IMR-90 (cell line): ENCODE results near the gene DHX29. TPM values are rescaled to one million over a fixed set of nuclear protein-coding genes. Genes with fewer than 3 reads are reported as not detected.
A peak's percentile ranks its signal among the peaks of the same experiment; 100 is the strongest.

ENCODE experiments used
- ATAC-seq: fragments of 200-7000 bp; cut with Tn5 transposase; 2 replicates; pipeline ENCODE4 v1.9.1; 2020; ENCODE audit warnings: low read depth, mild to moderate bottlenecking, moderate library complexity
- BruUV-seq: library from RNA; stranded (reverse); fragments of 400-500 nt; replicated peaks from 2 replicates; lab custom pipeline; 2021; lab: Mats Ljungman, UMichigan
- CTCF ChIA-PET: fragments of 300-600 bp; formaldehyde crosslinking; extraction: SDS; loops from one replicate; lab custom pipeline; 2021; ENCODE audit warnings: antibody characterized with exemption; lab: Yijun Ruan, JAX
- POLR2A ChIA-PET: fragments of 300-600 bp; sonication (Branson Sonifier 250); formaldehyde crosslinking; loops from one replicate; lab custom pipeline; 2022; ENCODE audit warnings: antibody characterized with exemption; ENCODE audit not compliant: unreplicated experiment; lab: Charles Lee
- DNase-seq: peaks from one replicate; pipeline ENCODE4 v3.0.0; 2013
- H2AFZ ChIP-seq: replicated peaks from 2 replicates; pipeline ENCODE3; 2013; ENCODE audit warnings: low read length, mild to moderate bottlenecking; ENCODE audit not compliant: poor library complexity
- H2AK5ac ChIP-seq: 2 replicates; pipeline ENCODE4 v1.6.1; 2013; ENCODE audit warnings: low read depth, low read length, inconsistent platforms
- H2AK9ac ChIP-seq: replicated peaks from 2 replicates; pipeline ENCODE3; 2013; ENCODE audit warnings: mild to moderate bottlenecking, low read depth, low read length, moderate library complexity; ENCODE audit not compliant: poor library complexity
- H2BK120ac ChIP-seq: 2 replicates; pipeline ENCODE4 v1.6.1; 2013; ENCODE audit warnings: low read depth, low read length, inconsistent platforms
- H2BK15ac ChIP-seq: 3 replicates; pipeline ENCODE4 v1.6.1; 2013; ENCODE audit warnings: low read depth, low read length, inconsistent platforms
- H2BK20ac ChIP-seq: 2 replicates; pipeline ENCODE4 v1.6.1; 2013; ENCODE audit warnings: low read depth, mild to moderate bottlenecking, inconsistent platforms, low read length, moderate library complexity
- H2BK5ac ChIP-seq: 2 replicates; pipeline ENCODE4 v1.6.1; 2013; ENCODE audit warnings: mild to moderate bottlenecking, low read depth, low read length, inconsistent platforms; ENCODE audit not compliant: poor library complexity, severe bottlenecking
- H3K14ac ChIP-seq: replicated peaks from 2 replicates; pipeline ENCODE4 v1.6.1; 2013; ENCODE audit warnings: low read depth, low read length, inconsistent platforms
- H3K18ac ChIP-seq: 2 replicates; pipeline ENCODE4 v1.6.1; 2013; ENCODE audit warnings: low read depth, low read length, control low read depth
- H3K23ac ChIP-seq: 2 replicates; pipeline ENCODE4 v1.6.1; 2013; ENCODE audit warnings: low read depth, low read length, inconsistent platforms
- H3K27ac ChIP-seq: 2 replicates; pipeline ENCODE4 v1.5.1; 2013; ENCODE audit warnings: mild to moderate bottlenecking, control low read depth, low read length; ENCODE audit not compliant: insufficient read depth
- H3K27me3 ChIP-seq: 2 replicates; pipeline ENCODE4 v1.6.1; 2013; ENCODE audit warnings: low read length; ENCODE audit not compliant: control insufficient read depth, insufficient read depth
- H3K36me3 ChIP-seq: 2 replicates; pipeline ENCODE4 v1.6.1; 2013; ENCODE audit warnings: low read length, mixed read lengths; ENCODE audit not compliant: control insufficient read depth, insufficient read depth
- H3K4ac ChIP-seq: 2 replicates; pipeline ENCODE4 v1.6.1; 2013; ENCODE audit warnings: low read depth, low read length, inconsistent platforms
- H3K4me1 ChIP-seq: 2 replicates; pipeline ENCODE4 v1.6.1; 2013; ENCODE audit warnings: low read length, mixed read lengths; ENCODE audit not compliant: control insufficient read depth, insufficient read depth
- H3K4me2 ChIP-seq: 2 replicates; pipeline ENCODE4 v1.6.1; 2013; ENCODE audit warnings: low read depth, mild to moderate bottlenecking, control low read depth, low read length, moderate library complexity
- H3K4me3 ChIP-seq: 2 replicates; pipeline ENCODE4 v1.5.1; 2013; ENCODE audit warnings: low read depth, mild to moderate bottlenecking, control low read depth, low read length, moderate library complexity; ENCODE audit not compliant: insufficient read depth
- H3K56ac ChIP-seq: 2 replicates; pipeline ENCODE4 v1.6.1; 2013; ENCODE audit warnings: low read length, inconsistent platforms; ENCODE audit not compliant: insufficient read depth; ENCODE audit errors: extremely low read depth
- H3K79me1 ChIP-seq, 2 experiments: 2 replicates each; pipeline ENCODE4 v1.6.1; 2013; ENCODE audit warnings: low read length in 2 of 2, inconsistent platforms in 1 of 2, low read depth in 1 of 2
- H3K9ac ChIP-seq: 2 replicates; pipeline ENCODE4 v1.6.1; 2013; ENCODE audit warnings: low read depth, low read length, control low read depth
- H3K9me1 ChIP-seq: 2 replicates; pipeline ENCODE4 v1.6.1; 2013; ENCODE audit warnings: low read length, inconsistent platforms; ENCODE audit not compliant: insufficient read depth
- H3K9me3 ChIP-seq: 2 replicates; pipeline ENCODE4 v1.6.1; 2013; ENCODE audit warnings: low read length; ENCODE audit not compliant: control insufficient read depth, insufficient read depth
- H4K20me1 ChIP-seq: 2 replicates; pipeline ENCODE4 v1.6.1; 2013; ENCODE audit warnings: low read length, inconsistent platforms; ENCODE audit not compliant: insufficient read depth
- H4K5ac ChIP-seq: 2 replicates; pipeline ENCODE4 v1.6.1; 2013; ENCODE audit warnings: mild to moderate bottlenecking, low read depth, low read length, control low read depth
- H4K8ac ChIP-seq, 2 experiments: 2 replicates each; pipeline ENCODE4 v1.6.1; 2013; ENCODE audit warnings: low read depth in 2 of 2, low read length in 2 of 2, control low read depth in 1 of 2, inconsistent platforms in 1 of 2
- H4K91ac ChIP-seq: 2 replicates; pipeline ENCODE4 v1.6.1; 2013; ENCODE audit warnings: low read depth, low read length, inconsistent platforms; ENCODE audit not compliant: insufficient read depth
- BHLHE40 ChIP-seq: fragments of 150-350 bp; IDR thresholded peaks from 2 replicates; pipeline ENCODE4 v1.6.1; 2016; ENCODE audit warnings: mild to moderate bottlenecking, low read depth, low read length
- CEBPB ChIP-seq: IDR thresholded peaks from 2 replicates; pipeline ENCODE4 v1.6.1; 2012; ENCODE audit warnings: low read depth, low read length, improper control_type of control experiment
- CTCF ChIP-seq: conservative IDR thresholded peaks from 2 replicates; pipeline ENCODE4 v1.5.1; 2012; ENCODE audit warnings: mild to moderate bottlenecking, low read depth, low read length, improper control_type of control experiment
- FOS ChIP-seq: fragments of 150-350 bp; IDR thresholded peaks from 2 replicates; pipeline ENCODE4 v1.6.1; 2016; ENCODE audit warnings: low read depth, low read length
- MAFK ChIP-seq: IDR thresholded peaks from 2 replicates; pipeline ENCODE4 v1.6.1; 2012; ENCODE audit warnings: low read depth, low read length, improper control_type of control experiment
- MAZ ChIP-seq: IDR thresholded peaks from 2 replicates; pipeline ENCODE4 v1.6.1; 2012; ENCODE audit warnings: low read depth, mild to moderate bottlenecking, low read length, improper control_type of control experiment, moderate library complexity, borderline replicate concordance
- POLR2A ChIP-seq: IDR thresholded peaks from 2 replicates; pipeline ENCODE4 v1.6.1; 2012; ENCODE audit warnings: mild to moderate bottlenecking, low read depth, low read length
- RAD21 ChIP-seq: IDR thresholded peaks from 2 replicates; pipeline ENCODE4 v1.6.1; 2012; ENCODE audit warnings: low read length, improper control_type of control experiment
- RFX5 ChIP-seq: IDR thresholded peaks from 2 replicates; pipeline ENCODE4 v1.8.0; 2012; ENCODE audit warnings: low read depth, mild to moderate bottlenecking, low read length, moderate library complexity
- USF2 ChIP-seq: fragments of 150-350 bp; IDR thresholded peaks from 2 replicates; pipeline ENCODE4 v1.6.1; 2017; ENCODE audit warnings: mild to moderate bottlenecking, antibody characterized with exemption, low read length, low read depth
- WGBS, 2 experiments: methylation state at CpG; one replicate each; pipeline versions ENCODE4 v1.1.5 to v1.1.7; 2013; ENCODE audit warnings: missing lambda C conversion rate in 2 of 2; ENCODE audit not compliant: insufficient read length in 1 of 2; ENCODE audit errors: extremely low coverage in 2 of 2; 5-methylcytosine and 5-hydroxymethylcytosine counted together
- dilution Hi-C: fragments of 300-500 bp; cut with HindIII; formaldehyde crosslinking; loops from one replicate; pipeline ENCODE4 v1.14.3; 2018; ENCODE audit warnings: low sequenced_read_pairs; ENCODE audit not compliant: unreplicated experiment
- in situ Hi-C: fragments of 300-500 bp; cut with MboI; formaldehyde crosslinking; loops from 3 replicates; pipeline ENCODE4 v1.14.3; 2019; ENCODE audit warnings: low sequenced_read_pairs, inconsistent platforms, mixed read lengths
- intact Hi-C: fragments of 100-400 bp; cut with micrococcal nuclease; formaldehyde crosslinking; loops from 2 replicates; pipeline ENCODE4 v1.10.0; 2022
- polyA plus RNA-seq, 3 experiments: library from polyadenylated mRNA; depleted of rRNA; stranded (reverse); fragments of >200 nt; gene quantifications; 2 replicates each; pipeline ENCODE4 v1.2.3, GENCODE V29; 2012; ENCODE audit warnings: low replicate concordance in 1 of 3
- total RNA-seq: library from RNA; depleted of rRNA; stranded (reverse); fragments of >200 nt; gene quantifications from 2 replicates; pipeline ENCODE4 v1.2.3, GENCODE V29; 2012

DHX29 gene
- total and polyA plus RNA-seq, 2 of the 4 experiments (the other 2 are of a cell fraction) = 9.5 to 25.6 TPM

GRCh38 chr5:55338810-55339243 lies 31.3 kb upstream of the DHX29 start:
- Histone ChIP-seq H2BK20ac (no peak overlapping the region), H2AFZ (no peak overlapping the region), H3K9me3 (no peaks in the 10 kb centered on the region), H3K27me3 (no peaks in the 10 kb centered on the region), H3K9ac (no peak overlapping the region), H3K9me1 (no peaks in the 10 kb centered on the region), H4K8ac (no peak overlapping the region), H2BK120ac (no peak overlapping the region), H3K4me1 (no peaks in the 10 kb centered on the region), H2AK9ac (no peak overlapping the region), H2BK5ac (no peak overlapping the region), H3K4ac (0 out of 2 replicates have a peak overlapping the region, but pooled peaks have one; percentile 5), H4K91ac (no peak overlapping the region), H3K36me3 (peaks cover 8% of the 10 kb centered on the region), H4K20me1 (peaks cover 3% of the 10 kb centered on the region; the same call in 1 of the 2 replicates), H3K14ac (no peak overlapping the region), H3K4me3 (no peak overlapping the region), H3K56ac (no peak overlapping the region), H3K4me2 (no peak overlapping the region), H4K5ac (no peak overlapping the region), H3K79me1 (peaks cover 13 to 31% of the 10 kb centered on the region in 2 experiments; a peak in 3 of 4 replicates), H3K23ac (no peak overlapping the region), H3K18ac (no peak overlapping the region), H3K27ac (no peak overlapping the region), H2BK15ac (no peak overlapping the region), H2AK5ac (no peak overlapping the region)
- dilution Hi-C loops (no loop called here), intact Hi-C loops (loop anchor here (10.0 kb wide), 1 partner anchor 576 kb away; no protein-coding TSS in a partner anchor), in situ Hi-C loops (loop anchor here (25.0 kb wide), 1 partner anchor 573 kb away; no protein-coding TSS in a partner anchor)
- ATAC-seq = no peak
- ChIA-PET POLR2A (no interaction called here), CTCF (no interaction called here)
- DNase-seq = no peak
- TF ChIP-seq MAZ (no peak), CTCF (no peak), USF2 (no peak), RAD21 (no peak), FOS (no peak), RFX5 (no peak), CEBPB (no peak), POLR2A (no peak), BHLHE40 (no peak), MAFK (no peak)
- no CpG with 5 or more reads among the region's 5 CpGs for WGBS, 2 experiments
- BruUV-seq = no TSS peak
